Kidney (tissue), 14 donors: ENCODE data around the gene NINL. TPM values are rescaled to one million over a fixed set of nuclear protein-coding genes. Genes with fewer than 3 reads are reported as not detected.

Experiments used
- DNase-seq, 5 donors: peaks; one replicate each; pipeline ENCODE4 v3.0.0-alpha.2; 2013 to 2020
- FAIRE-seq: peaks from 2 replicates; lab custom pipeline; 2012; peaks lifted over from hg19 to GRCh38; lab: Jason Lieb, UNC
- H3K27ac ChIP-seq, 2 donors: one replicate each; pipeline ENCODE4 v1.7.0; 2013; ENCODE audit warnings: low read depth in 2 of 2, low read length in 2 of 2, inconsistent platforms in 1 of 2
- H3K27me3 ChIP-seq: one replicate; pipeline ENCODE4 v1.7.1; 2013; ENCODE audit warnings: low read length, inconsistent platforms; ENCODE audit not compliant: control insufficient read depth, insufficient read depth
- H3K36me3 ChIP-seq, 3 donors: one replicate each; pipeline versions ENCODE4 v1.7.0 to v1.7.1; 2013; ENCODE audit warnings: low read length in 3 of 3, control low read depth in 1 of 3, inconsistent platforms in 1 of 3; ENCODE audit not compliant: insufficient read depth in 3 of 3, control insufficient read depth in 2 of 3
- H3K4me1 ChIP-seq, 3 donors: one replicate each; pipeline versions ENCODE4 v1.7.0 to v1.7.1; 2013; ENCODE audit warnings: low read length in 3 of 3, inconsistent platforms in 1 of 3, low read depth in 1 of 3; ENCODE audit not compliant: control insufficient read depth in 2 of 3, insufficient read depth in 2 of 3
- H3K4me3 ChIP-seq, 3 donors: one replicate each; pipeline versions ENCODE4 v1.7.0 to v1.8.1; 2013; ENCODE audit warnings: low read length in 3 of 3, control low read depth in 1 of 3, inconsistent platforms in 1 of 3
- H3K9ac ChIP-seq, 3 donors: one replicate each; pipeline versions ENCODE4 v1.7.0 to v1.7.1; 2013; ENCODE audit warnings: low read length in 3 of 3, control low read depth in 1 of 3, inconsistent platforms in 1 of 3
- H3K9me3 ChIP-seq, 3 donors: one replicate each; pipeline versions ENCODE4 v1.7.0 to v1.7.1; 2013; ENCODE audit warnings: low read length in 3 of 3, control low read depth in 1 of 3, inconsistent platforms in 1 of 3; ENCODE audit not compliant: control insufficient read depth in 2 of 3, insufficient read depth in 1 of 3
- intact Hi-C: fragments of 100-400 bp; cut with DNase I; formaldehyde crosslinking; loops from one replicate; pipeline ENCODE4 v1.11.1; 2022
- polyA plus RNA-seq: library from polyadenylated mRNA; stranded (reverse); fragments of 350-450 nt; fragmentation: Illumina TruSeq; extraction: RNeasy Lipid Tissue Mini Kit (QIAGEN cat#74804); gene quantifications from one replicate; pipeline ENCODE4 v1.2.3, GENCODE V29; 2014; ENCODE audit warnings: low read depth, low replicate concordance; ENCODE audit not compliant: insufficient read depth
- total RNA-seq: library from RNA; stranded (reverse); fragmentation: NEBNext Ultra II Directional; extraction: Animal tissue kit (Norgen Biotek cat#: 25700); gene quantifications from one replicate; pipeline ENCODE4 v1.2.1, GENCODE V29; 2021
- TF ChIP-seq, protein P1 (sequence below): IDR thresholded peaks from 3 replicates; pipeline ENCODE4 v1.5.1; 2012; ENCODE audit warnings: mild to moderate bottlenecking, moderate library complexity, borderline replicate concordance; ENCODE audit not compliant: insufficient read depth; ENCODE audit errors: extremely low read depth
- donor health status: control.
- donor health status: control.
- donor health status: control.
- donor health status: control.
- donor health status: control.
- donor health status: DM: yes; HTN: yes; CAD: no.
- donor health status: Normal renal cell carcinoma (clear cell type).

NINL gene
- total and polyA plus RNA-seq, 2 donors from 2014 or later = 23.4 to 25.2 TPM

- H3K36me3 ChIP-seq = peaks cover 0 to 36% (median 10%) of the 10 kb centered on the region in 3 donors
- no peak overlapping the region for H3K9ac ChIP-seq
- H3K9me3 ChIP-seq = no peaks in the 10 kb centered on the region
- FAIRE-seq (no peak), DNase-seq (peak in 1 of 5 donors; percentile 31)
- no peak overlapping the region for H3K4me3 ChIP-seq
- H3K27ac ChIP-seq = no peak overlapping the region
- no peaks in the 10 kb centered on the region for H3K4me1 ChIP-seq
- no peaks in the 10 kb centered on the region for H3K27me3 ChIP-seq
- TF ChIP-seq, protein P1, sequence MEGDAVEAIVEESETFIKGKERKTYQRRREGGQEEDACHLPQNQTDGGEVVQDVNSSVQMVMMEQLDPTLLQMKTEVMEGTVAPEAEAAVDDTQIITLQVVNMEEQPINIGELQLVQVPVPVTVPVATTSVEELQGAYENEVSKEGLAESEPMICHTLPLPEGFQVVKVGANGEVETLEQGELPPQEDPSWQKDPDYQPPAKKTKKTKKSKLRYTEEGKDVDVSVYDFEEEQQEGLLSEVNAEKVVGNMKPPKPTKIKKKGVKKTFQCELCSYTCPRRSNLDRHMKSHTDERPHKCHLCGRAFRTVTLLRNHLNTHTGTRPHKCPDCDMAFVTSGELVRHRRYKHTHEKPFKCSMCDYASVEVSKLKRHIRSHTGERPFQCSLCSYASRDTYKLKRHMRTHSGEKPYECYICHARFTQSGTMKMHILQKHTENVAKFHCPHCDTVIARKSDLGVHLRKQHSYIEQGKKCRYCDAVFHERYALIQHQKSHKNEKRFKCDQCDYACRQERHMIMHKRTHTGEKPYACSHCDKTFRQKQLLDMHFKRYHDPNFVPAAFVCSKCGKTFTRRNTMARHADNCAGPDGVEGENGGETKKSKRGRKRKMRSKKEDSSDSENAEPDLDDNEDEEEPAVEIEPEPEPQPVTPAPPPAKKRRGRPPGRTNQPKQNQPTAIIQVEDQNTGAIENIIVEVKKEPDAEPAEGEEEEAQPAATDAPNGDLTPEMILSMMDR = no peak
- intact Hi-C loops = no loop called here
Measured at GRCh38 chr20:25459916-25460535, 125.3 kb downstream of the NINL start.

DNA sequence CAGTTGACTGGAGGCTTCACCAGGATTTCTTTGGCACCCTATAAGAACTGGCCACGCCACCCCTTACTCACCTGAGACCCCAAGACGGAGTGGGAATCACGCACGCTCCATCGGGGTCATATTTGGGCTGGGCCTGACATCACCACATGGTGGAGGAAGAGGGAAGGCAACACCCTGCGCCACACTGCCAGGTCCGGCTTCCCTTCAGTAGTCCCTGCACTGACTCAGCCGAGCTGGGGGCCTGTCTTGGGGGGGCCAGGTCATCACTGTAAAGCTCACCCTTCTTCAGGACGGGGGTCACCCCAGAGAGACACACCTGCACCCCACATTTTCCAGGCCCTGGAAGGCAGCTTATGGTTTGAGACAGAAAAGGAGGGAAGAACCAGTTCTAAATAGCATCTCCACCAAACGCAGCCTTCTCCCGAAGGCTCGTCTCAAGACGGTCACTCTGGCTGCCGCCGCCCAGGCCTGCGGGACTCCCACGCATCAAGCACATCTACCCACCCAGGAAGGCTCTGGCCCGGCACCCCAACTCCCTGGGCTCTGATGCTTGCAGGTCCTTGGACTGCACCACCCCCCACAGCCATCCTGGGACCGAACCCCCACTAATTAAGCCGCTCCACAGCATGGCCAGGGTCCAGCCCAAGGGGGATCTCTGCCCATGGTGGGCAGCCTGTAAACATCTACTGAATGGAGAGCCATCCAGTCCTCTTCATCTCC is 126.1 kb downstream of the NINL start:
- Histone ChIP-seq H3K9ac (no peak overlapping the region), H3K36me3 (peaks cover 2 to 39% (median 12%) of the 10 kb centered on the region in 3 donors), H3K27ac (no peak overlapping the region), H3K4me3 (no peak overlapping the region), H3K27me3 (no peaks in the 10 kb centered on the region), H3K9me3 (no peaks in the 10 kb centered on the region), H3K4me1 (no peaks in the 10 kb centered on the region)
- FAIRE-seq = no peak
- intact Hi-C loops = no loop called here
- peak in 1 of 5 donors; percentile 57 for DNase-seq
- TF ChIP-seq, protein P1 = no peak

DNA sequence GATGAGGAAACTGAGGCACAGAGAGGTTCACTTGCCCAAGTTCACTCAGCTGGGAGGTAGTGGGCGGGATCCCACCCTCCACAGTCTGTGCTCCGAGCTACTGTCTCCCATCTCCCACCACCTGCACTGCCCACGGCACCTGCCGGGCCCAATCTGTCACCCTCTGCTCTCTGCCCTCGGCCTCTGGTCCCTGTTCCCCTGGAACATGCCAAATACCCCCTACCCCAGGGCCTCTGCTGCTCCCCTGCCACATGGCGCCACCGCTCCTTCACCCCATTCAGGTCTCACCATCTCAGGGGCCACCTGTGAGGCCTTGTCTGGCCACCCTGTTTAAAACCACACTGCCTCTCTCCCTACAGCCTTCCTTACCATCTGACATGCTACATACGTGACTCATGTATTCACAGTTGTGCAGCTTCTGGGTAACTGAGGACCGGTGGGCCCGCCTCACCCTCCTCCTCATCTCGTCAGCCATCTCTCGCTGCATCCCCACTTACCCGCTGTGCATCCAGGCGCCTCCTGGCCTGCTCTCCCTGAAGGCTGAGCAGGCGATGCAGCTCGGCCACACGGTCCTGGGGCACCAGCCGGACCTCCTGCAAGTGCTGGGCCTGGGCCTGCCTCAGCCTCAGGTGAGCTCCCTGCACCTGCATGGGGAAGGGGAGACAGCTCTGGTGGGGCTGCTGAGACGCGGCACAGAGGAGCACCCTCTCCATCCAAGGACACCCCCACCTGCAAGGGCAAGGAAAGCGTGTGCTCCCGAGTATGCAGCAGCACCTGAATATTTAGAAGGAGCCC is 127.2 kb downstream of the NINL start:
- Histone ChIP-seq H3K4me1 (no peaks in the 10 kb centered on the region), H3K27ac (no peak overlapping the region), H3K27me3 (no peaks in the 10 kb centered on the region), H3K9ac (no peak overlapping the region), H3K36me3 (peaks cover 2 to 32% (median 9%) of the 10 kb centered on the region in 3 donors), H3K9me3 (no peaks in the 10 kb centered on the region), H3K4me3 (no peak overlapping the region)
- TF ChIP-seq, protein P1 = no peak
- no peak for FAIRE-seq
- DNase-seq = no peak
- intact Hi-C loops = no loop called here
